HG03095 (cell line): Measurements from ENCODE around the gene NAT14.

Experiments
- ATAC-seq: cut with Tn5 transposase; IDR thresholded peaks from one replicate; pipeline ENCODE4 v1.9.1; 2021; ENCODE audit warnings: moderate library complexity; ENCODE audit not compliant: unreplicated experiment

NAT14 gene

DNA sequence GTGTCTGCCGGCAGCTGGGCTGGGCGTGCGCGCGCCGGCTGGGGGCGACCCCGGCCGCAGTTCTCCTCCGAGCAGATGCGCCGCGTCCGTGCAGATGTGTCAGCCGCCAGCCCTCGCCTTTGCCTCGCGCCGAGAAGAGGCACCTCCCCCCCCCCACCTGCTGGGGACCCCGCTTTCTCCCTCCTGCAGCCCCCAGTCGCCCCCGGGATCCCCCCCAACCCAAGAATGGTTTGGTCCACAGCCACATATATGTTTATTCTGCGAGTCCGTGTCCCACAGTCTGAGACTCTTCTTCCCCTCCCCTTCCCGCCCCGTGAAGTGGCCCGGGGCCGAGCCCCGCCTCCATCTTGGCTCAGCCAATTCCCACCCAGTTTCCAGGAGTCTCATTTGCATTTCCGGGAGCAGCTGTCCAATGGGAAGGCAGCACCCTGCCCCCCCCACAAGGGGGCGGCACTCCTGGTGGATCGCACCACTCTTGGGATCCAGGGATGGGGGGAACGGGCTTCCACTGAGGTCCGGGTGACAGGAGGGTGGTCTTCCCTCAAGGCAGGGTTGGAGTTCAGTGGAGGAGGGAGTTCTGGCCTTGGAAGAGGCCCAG, 32.1 kb upstream of the NAT14 start:
- no peak for ATAC-seq

DNA sequence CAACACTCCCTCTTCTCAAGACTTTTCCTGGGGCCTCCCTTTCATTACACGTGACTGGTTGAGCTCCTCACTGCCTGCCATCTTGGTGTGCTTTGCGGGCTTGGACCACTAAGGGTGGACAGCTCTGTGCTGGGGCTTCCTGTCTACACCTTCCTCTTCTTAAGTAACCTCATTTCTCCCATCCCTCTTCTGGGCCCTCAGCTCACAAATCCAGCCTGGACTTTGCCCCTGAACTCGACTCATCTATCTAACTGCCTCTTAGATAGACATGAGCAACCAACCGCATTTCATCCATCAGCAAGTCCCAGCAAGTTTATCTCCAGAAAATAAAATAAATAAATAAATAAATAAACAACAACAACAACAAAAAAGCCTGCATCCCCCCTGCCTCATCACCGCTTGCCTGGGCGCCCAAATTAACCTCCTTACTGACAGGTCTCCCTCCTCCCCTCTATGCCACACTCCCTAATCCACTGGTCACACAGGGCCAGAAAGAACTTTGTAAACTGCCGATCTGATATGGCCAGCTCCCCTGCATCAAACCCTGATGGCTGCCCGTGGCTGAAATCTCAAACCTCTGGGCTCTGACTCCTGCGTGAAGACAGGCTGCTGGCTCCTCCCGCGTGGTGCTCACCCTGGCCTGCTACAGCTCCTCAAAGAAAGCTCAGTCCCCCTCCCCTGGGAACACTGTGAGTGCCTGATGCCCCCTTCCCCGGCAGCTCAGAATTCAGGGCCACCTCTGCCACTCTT, 31.3 kb upstream of the NAT14 start:
- no peak for ATAC-seq

DNA sequence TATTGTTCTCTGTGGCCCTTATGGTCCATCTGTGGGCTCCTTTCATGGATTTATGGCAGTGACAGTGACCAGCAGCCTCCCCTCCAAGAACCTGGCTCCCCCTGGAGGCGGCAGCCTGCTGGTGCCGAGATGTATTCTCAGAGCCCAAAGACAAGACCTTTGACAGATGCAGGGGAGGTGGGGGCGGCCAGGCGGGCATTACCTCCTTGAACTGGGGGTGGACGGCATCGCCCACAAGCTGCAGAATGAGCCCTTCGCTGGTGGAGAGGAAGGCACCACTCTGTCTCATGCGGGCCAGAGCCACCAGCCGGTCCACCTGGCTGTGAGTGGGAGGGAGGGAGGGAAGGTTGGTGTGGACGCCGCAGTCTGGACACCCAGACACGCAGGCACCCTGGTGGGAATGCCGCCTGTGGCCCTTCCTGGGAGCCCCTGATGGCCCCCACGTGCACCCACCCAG, 30.2 kb upstream of the NAT14 start:
- no peak for ATAC-seq

DNA sequence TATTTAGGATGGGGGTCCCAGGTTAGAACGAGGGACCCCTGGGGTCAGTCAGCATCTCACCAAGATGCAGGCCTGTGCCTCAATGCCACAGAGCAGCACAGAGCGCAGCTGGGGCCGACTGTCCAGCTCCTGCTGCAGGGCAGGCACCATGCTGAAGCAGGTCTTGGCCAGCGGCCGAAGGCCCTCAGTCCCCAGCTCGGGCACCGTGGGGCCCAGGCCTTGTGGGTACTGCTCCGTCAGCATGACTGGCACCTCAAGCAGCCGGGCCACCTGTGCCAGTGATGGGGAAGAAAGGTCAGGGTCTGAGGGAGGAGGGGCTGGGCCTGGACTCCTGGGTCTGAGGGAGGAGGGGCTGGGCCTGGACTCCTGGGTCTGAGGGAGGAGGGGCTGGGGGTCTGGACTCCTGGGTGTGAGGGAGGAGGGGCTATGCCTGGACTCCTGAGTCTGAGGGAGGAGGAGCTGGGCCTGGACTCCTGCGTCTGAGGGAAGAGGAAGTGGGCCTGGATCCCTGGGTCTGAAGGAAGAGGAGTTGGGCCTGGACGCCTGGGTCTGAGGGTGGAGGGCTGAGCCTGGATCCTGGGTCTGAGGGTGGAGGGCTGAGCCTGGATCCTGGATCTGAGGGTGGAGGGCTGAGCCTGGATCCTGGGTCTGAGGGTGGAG, 29.3 kb upstream of the NAT14 start:
- ATAC-seq: no peak

DNA sequence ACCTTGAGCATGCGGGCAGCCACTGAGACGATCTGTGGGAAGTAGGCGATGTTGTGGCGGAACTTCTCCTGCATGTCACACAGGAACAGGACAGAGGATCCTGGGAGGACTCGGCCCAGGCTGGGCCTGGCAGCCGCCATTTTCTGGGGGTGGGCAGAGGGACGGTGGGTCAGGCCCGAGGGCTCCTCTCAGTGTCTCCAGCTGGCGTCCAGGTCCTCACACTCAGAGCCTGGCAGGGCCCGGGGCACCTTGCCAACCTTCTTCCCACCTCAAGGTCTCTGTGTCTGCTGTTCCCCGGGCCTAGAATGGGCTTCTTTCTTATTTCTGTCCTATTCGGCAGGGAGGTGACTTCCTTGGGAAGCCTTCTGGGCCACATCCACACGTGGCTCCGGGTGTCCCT, 28.6 kb upstream of the NAT14 start:
- no peak for ATAC-seq

DNA sequence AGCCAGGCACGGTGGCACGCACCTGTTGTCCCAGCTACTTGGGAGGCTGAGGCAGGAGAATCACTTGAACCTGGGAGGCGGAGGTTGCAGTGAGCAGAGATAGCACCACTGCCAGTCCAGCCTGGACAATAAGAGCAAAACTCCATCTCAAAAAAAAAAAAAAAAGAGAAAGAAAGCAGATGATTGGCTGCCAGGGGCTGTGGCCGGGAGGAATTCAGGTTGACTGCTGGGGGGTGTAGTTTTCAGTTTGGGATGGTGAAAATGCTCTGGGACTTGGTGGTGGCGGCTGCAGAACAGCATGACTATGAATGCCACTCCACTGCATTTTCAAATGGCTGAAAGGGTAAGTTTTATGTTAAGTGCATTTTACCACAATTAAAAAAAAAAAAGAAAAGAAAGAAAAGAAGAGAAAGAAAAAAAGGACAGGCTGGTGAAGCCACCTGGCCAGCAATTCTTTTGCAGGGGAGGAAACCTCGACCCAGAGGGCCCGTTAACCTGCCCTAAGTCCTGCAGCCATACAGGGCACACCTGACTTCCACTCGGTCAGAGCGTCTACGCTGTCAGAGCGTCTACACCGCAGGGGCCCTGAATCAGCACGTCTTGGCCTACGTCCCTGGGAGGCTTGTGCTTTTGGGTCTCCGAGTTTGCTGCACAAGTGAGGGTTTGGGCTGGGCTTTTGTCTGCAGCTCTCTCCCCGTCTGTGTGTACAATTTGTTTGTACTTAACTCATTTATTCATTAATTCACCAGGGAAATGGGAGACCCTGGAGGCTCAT, 27.1 kb upstream of the NAT14 start:
- ATAC-seq: no peak

DNA sequence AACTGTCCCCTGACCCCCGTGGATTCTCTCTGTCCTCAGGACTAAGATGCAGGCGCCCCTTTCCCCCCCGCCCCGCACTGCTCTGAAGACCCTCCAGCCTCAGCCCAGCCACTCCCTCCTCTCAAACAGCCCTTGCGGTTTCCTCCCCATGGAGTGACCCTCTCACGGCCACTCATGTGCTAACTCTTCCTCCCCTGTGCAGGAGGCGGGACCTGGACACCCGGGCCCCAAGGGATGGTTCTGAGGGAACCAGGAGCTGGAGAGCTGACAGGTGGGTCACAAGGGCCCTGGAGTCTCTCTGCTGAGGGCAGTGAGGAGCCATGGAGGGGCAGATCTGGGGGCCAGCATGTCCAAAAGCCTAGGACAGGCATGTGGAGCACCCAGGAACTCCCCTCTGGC, 25.4 kb upstream of the NAT14 start:
- no peak for ATAC-seq

DNA sequence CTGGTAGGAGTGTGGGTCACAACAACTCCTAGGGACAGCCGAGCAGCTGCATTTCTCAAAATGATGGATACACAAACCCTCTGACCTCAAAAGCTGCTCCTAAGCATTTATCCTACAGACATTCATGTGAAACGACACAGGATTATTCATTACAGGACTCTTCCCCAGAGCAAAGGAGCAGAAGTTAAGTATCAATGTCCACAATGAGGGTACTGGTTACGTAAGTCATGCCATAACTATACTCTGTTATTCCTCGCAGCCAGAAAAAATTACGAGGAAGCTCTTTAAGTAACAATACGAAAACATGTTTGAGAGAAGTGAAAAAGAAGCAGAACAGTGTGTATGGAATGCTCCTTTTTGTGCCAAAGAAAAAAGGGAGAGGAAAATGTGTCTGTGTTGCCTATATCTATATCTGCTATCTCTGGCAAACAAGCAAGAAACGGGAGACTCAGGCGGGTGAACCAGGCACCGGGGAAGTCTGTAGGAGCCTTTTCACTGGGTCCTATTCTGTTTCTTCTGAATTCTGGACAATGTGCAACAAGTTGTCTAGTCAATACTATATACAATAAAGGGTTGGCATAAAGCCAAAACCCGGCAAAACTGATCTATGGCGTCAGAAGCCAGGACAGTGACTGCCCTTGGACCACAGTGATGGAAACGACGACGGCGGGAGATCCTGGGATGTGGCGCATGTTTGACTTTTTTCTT, 24.9 kb upstream of the NAT14 start:
- ATAC-seq: no peak

DNA sequence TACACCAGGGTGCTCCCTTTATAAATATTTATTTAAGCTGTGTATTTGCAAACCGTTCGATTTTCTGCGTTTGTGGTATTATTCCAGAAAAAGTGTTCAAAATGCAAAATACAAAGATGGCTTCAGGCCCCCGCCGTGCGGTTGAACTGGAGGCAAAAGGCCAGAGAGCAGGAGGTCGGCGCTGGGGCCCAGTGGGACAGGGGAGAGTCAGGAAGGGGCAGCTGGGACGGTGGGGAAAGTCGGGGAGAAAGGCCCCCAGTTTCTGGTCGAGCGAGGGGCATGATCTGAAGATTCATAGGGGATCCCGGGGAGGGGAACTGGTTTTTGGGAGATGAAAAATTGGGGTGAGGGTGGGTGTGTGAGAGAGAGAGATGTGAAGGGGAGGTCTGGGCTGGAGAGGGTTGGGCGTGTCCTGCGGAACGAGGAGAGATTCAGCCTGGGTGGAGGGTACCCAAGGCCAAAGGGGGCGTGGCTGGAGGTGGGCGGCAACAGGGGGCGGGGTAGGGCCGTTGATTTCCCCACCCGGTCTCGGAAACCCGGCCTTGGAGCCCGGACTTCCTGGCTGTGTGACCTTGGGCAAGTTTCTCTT, 24.2 kb upstream of the NAT14 start:
- no peak for ATAC-seq

DNA sequence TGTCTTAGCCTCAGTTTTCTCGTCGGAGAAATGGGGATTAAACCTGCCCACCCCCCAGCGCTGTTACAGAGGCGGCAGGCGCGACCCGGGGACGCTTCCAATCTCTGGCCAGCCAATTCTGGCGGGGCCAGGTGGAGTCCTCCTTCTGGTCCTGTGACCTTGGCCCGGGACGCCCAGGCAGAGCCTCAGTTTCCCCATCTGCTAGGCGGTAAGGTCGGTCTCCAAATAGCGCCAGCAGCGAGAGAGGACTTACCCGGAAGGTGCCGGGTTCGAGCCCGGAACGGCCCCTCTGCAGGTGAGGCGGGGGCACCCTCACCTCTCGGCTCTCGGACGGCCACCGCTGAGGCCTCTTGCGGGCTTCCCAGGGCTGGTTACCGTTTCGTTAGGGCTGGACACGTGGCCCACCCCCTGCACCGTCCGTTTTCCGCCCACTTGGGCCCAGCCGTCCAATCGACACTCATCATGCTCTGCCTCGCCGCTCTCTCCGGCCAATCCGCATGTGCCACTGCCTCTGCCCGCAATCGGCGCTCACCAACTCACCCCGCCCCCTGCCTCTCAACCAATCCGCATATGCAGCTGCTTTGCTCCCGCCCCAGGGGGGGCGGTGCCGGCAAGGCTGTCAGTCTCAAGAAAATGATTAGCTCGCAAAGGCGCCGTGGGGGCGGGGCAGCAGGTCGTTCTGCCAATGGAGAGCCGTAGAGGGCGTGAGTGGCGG, 23.6 kb upstream of the NAT14 start, which contains the start of gene ISOC2:
TSS of gene ISOC2 (minus strand) at position 384 of the 715 bp plus-strand sequence. CDS start 5,156 bp downstream, outside the sequence.
- ATAC-seq: peak; percentile 86

DNA sequence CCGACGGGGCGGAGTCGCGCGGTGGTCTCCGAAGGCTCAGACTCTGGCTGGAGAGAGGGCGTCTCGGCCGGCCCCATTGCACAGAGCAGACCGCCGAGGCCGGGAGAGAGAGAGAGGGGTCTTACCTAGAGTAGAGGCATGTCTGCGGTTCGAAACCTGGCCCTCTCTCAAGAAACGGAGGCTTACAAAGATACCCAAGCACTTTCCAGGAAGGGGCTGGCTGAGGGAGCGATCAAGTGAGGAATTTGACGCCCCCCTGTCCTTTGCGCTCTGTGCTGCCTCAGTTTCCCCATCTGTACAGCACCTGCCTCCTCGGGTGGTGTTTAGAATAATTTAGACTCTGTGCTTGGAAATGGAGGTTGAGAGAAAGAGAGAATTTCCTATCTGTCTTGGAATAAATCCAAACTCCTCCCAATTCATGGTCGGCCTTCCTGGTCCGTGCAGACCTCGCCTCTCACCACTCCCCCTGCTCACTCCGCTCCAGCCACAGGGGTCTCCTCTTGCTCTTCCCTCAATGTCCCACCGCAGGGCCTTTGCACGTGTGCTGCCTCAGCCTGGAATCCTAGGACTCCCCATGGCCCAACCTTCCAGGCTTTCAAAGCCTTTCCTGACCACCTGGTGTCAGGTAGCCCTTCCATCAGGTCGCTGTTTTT, 22.9 kb upstream of the NAT14 start:
- no peak for ATAC-seq

DNA sequence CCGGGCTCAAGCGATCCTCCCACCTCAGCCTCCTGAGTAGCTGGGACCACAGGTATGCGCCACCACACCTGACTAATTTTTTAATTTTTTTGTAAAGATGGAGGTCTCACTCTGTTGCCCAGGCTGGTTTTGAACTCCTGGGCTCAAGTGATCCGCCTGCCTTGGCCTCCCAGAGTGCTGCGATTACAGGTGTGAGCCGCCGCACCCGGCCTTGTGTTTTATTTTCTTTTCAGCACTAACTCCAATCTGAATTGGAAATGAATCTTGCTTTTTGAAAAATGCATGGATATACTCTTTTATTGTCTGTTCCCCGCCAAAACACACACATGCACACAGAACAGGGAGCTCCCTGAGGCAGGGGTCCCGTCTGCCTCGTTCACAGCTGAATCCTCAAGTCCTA, 22.3 kb upstream of the NAT14 start:
- no peak for ATAC-seq

DNA sequence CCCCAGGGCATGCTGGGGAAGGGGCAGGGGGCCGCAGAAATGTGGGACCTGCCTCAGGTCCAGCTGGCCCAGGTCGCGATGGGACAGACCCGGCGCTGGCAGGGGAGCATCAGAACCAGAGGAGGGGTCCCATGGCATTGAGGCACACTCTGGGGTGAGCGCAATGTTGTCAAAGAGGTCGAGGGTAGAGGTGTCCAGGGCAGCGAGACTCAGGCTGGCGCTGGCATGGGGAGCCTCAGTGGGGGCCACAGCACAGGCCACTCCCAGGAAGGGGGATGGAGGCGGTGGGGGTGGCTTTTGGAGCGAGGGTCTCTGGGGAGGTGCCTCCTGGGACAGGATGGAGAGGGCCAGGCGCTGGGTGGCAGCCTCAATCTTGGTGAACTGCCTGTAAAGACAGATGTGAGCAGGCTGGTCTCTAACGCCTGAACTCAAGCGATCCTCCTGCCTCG, 21.4 kb upstream of the NAT14 start:
- no peak for ATAC-seq

DNA sequence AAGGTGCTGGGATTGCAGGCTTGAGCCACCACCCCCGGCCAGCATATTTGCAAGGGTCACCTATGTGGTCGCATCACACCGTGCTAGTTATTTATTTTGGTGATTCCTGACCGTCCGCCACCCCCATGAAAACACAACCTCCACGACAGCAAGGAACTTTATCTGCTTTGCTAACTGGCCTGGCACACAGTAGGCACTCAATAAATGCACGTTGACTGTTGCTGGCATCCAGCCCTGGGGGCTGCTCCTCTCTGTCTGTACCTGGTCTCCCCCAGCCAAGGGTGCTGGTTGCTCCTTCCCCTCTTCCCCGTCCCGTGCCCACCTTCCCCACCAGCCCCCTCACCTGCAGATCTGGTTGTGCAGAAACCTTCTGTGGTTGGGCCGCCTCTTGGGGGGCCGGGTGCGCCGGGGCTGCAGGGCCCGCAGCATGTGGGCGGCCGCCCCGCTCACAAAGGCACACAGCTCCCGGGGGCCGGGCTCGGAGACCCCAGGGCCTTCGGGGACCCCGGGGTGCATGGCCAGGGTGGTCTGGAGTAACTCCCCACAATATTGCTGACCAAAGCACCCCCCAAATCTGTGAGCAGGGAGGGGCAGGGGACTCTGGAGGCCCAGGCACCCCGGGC, 20.8 kb upstream of the NAT14 start:
- no peak for ATAC-seq

DNA sequence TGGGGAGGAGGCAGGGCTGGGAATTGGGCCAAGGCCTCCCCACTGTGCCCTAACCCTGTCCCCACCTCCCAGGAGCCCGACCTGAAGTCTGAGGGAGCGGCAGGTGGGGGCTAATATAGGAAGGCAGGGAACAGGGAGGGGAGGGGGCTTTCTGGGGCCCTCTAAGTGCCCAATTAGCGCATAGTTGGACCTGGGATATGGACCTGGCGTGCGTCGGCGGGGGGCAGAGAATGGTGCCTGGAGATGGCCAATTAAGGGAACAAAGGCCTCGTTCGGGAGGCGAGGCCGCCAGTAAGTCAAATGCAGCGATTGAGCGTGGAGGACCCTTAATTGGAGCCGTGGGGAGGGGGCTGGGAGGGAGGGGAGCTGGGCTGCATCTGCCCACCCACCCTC, 20.3 kb upstream of the NAT14 start, which contains the start of gene C19orf85:
TSS of gene C19orf85 (minus strand) at position 90 of the 393 bp plus-strand sequence. CDS start 197 bp downstream, outside the sequence.
- no peak for ATAC-seq

DNA sequence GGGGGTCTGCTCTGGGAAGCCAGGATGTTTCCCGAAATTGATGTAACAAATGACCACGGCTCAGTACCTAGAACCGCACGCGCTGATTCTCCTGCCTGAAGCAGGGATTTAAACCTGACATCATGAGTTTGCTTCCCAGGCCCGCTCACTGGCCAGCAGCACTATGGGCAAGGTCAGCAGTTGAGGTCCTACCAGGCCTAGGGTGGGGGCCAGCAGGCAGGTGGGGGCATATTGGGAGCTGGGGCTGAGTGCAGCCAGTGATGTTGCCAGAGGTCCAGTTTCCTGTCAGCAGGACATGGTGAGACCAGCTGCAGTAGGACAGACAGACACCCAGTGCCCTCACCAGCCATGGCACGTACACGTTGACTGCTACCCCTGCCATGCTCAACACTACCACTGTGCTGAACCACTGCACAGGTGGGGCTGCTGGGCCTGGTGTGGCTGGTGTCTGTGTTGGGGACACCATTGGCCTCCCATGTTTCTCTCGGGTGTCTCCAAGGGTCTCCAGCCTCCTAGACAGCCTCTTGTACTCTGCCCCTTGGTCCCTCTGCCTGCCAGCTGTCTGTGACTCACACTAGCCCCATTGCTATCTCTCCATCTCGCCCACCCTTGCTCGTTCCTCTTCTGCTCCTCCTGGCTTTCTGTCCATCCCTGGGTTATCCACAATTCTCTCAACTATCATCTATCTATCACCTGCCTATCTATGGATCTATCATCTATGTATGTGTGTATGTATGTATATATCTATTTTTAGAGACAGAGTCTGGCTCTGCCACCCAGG, 19.3 kb upstream of the NAT14 start:
- ATAC-seq: no peak

DNA sequence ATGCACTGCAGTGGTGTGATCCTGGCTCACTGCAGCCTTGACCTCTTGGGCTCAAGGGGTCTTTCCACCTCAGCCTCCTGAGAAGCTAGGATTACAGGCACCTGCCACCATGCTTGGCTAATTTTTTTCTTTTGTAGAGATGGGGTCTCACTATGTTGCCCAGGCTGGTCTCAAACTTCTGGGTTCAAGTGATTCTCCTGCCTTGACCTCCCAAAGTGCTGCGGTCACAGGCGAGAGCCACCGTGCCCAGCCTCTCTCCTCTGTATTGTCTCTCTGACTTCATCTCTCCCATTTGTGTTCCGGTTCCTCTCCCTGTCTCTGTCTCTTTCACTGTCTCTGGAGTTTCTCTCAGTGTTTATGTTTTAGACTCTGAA, 18.8 kb upstream of the NAT14 start:
- no peak for ATAC-seq
